SIG-M5 treated with dmso at 0.1 percent for 504 hours (cell line): ENCODE data around the gene MAN1A1.
A peak's percentile ranks its signal among the peaks of the same experiment; 100 is the strongest.

Experiments used
- DNase-seq: peaks from one replicate; lab custom pipeline; 2025; ENCODE audit not compliant: unreplicated experiment; lab: John Stamatoyannopoulos, UW

MAN1A1 gene

DNA sequence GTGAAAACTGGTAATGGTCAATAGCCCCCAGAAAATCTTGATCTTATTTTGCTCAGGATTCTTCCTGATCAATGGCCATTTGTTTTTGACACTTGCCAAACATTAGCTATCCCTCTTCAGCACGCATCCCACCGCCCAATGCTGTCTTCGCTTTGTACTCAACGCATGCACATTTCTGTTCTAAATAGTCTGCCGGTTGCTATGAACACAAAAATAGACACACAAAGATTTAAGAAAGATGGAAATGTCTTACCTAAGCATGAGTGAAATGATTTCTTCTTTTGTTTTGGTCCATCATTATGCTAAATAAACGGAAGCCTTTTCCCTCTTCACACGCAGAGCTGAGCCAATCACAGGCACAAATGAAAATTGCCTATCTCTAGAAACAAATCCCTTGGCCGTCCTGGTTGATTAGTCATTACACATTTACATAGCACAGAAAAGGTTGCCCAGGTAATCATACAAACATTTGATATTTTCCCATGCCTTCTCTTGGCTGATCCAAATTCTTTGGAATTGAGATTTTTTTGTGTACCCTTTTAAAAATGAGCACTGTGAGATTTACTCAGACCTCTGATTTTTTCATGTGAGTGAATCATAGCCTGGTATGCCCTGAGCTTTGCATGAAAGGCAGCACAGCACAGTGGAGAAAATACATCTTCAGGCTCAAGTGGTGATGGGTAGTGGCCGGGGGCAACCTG lies 200.6 kb downstream of the MAN1A1 start:
- DNase-seq: no peak

DNA sequence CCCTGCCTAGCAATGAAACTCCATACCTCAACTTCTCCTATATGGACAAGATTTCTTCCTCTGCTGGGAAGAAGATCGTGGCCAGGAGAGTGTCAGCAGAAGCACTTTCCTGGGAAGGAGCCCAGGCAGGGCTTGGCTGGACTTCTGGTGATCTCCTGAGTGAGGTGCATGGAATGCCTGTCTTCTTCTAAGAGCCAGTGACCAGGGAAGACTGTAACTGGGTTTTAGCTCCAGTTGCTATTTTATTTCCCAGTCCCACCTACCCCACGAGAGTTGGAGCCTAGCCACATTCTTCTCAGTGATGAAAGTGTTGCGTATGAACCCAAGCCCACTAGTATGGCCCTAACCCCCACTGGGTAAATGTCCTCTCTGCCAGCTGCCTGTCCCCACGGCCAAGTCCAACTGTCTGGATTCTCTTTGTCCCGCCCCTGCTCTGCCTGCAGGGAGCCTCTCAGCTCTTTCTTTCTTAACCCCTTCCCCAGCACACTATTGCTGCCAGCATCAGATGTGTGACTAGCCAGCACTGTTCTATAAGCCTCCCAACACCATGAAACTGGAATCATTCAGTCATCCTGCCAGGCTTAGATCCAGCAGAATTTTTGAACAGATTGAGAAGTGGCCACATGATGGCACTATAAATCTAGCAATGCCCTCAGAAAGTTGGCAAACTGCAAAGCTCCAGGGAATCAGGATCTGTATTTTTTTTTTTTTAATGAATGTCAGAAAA lies 201.3 kb downstream of the MAN1A1 start:
- DNase-seq: peak; percentile 50

DNA sequence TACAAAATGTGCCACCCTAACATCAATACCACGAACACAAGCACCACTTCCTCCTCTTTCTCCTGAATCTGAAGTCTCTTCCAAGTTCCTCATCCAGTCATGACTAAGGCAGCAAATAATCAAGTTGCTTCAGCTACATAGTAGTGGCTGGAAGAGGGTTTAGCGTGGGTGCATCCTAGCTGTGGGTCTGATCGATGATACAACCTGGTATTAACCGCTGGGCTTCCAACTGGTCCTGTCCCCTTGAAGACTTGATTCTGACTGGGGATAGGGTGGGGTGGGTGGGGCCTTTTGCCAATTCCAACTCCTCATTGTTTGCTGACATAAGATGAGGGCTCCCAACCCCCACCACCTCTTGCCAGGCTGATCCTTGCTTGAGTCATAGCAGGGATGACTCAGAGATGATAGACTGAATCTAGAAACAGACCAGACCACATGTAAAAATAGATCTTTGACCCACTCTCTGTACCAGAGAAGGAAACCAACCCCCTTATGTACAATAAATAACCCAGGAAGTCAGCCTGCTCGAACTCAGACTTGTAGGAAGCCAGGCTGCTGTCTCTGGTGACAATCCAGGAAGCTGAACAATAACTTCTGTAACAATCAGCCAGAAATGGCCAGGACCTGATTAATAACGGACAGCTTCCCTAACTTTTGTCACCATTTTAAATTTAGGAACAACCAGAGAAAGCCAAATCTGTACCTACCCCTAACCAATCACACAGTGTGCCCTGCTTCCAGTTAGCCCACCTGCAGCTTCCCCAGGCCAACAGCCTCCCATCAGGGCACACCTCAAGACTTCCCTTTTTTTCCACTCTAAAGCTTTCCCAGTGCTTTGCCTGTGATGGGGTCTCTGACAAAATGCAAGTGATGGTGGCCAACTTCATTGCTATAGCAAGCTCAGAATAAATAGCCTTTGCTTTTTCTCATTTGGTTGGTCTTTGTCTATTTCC lies 202.2 kb downstream of the MAN1A1 start:
- peak; percentile 93 for DNase-seq

DNA sequence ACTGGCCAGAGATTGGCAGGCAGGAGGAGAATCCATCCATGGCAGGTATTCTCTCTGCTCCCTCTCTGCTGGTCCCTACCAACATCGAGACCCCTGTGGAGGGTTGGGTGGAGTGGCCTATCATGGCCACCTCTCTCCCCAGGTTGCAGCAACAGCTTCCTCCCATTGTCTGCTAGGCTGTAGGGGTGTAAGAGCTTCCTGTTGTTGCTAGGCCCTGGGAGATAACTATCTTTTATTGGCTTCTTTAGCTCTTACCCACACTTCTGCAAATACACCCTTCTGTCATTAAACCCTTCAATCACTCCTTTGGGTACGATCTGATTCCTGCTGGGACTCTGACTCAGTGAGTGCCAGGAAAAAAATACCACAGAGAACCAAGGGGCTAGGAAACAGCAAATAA lies 204.4 kb downstream of the MAN1A1 start:
- no peak for DNase-seq

DNA sequence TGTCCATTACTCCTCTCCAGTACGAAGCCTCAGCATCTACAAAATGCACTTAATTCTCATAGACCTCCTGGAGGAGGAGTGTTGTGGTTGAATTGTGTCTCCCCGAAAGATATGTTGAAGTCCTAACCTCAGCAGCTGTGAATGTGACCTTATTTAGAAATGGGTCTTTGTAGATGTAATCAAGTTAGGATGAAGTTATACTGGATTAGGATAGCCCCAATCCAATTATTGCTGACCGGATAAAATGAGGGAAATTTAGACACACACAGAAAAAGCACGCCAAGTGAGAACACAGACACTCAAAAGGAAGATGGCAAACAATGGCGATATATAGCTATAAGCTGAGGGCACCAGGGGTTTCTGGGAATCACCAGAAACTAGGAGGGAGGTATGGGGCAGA lies 206.9 kb downstream of the MAN1A1 start:
- no peak for DNase-seq

DNA sequence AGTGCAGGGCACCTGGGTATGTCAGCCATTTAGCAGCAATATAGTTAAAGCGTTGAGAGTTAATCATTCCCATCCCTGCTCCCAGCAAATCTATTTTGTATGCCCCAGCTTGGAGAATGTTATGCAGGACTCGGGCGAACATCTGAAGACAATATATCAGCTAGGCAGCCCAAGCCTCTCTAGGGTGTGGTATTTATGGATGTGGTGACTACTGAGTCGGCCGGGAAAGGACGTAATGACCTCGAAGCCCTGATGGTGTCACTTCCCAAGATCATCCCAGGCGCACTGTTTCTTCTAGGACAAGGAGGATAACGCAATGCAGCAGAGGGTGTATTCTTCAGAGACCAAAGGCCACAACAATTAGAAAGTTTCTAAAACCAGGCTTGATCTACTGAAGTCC lies 207.5 kb downstream of the MAN1A1 start:
- DNase-seq: no peak

DNA sequence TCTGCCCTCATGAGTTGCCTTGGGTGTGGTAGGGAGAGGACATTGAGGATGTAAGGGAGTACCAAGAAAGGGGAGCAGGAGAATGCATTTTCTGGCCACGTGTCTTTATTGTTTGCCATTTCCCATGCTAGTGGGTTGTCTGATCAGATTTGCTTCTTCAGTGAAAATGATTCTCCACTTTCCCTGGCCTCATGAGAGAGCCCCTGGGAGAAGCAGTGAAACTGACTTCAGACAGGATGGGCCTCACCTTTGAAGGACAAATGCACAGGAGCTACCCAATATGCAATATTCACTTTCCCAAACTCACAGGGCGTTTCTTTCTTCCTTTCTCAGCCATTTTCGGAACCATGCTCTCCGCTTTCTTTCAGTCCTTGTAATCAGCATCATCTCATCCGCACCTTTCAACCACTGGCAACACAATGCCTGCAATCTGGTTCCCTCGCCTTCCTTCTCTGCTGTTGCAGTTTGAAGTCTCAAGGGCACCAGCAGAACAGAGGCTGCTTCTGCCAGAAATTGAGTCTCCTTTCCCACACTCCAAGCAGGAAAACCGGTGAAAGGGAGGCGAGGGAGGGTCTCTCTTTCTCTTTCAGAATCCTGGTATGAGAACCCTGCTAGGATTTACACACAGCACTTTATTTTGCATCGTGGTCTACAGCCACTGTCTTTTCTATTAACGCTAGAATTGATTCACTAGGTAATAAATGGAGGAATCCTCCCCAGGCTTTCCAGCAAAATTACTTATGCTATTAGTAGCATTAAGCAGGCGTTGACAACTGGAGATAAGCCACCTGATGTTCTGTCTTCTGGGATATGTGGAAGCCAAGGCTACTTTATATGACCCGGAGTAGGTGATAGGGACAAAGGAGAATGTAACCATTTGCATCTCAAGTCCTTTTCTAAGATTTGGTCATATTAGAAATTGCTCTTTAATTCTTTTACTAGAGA lies 209.1 kb downstream of the MAN1A1 start:
- no peak for DNase-seq

DNA sequence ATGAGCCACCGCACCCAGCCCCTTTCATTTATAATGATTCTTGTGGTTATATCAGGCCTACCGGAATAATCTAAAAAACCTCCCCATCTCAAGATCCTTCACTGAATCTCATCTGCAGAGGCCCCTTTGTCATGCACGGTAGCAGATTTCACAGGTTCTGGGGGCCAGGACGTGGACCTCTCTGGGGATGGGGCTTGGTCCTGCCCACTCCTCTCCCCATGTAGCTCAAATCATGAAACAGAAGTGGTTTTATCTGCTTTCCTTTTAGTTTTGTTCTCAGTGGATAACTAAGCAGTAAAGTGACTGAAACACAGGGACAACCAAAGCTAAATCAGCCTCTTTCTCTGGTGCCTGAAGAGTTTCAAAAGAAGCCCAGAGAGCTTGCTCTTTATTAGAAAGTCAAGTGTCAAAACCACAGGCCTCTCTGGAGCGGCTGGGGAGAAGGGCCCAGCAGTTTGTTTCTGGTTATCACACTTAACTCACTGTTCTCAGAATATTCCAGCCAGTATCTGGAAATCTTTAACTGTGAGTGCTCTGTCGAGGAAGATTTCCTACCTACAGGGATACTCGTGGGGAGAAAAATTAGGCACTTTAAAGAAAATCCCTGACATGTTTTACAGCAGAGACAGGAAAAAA lies 210.5 kb downstream of the MAN1A1 start:
- DNase-seq: no peak

DNA sequence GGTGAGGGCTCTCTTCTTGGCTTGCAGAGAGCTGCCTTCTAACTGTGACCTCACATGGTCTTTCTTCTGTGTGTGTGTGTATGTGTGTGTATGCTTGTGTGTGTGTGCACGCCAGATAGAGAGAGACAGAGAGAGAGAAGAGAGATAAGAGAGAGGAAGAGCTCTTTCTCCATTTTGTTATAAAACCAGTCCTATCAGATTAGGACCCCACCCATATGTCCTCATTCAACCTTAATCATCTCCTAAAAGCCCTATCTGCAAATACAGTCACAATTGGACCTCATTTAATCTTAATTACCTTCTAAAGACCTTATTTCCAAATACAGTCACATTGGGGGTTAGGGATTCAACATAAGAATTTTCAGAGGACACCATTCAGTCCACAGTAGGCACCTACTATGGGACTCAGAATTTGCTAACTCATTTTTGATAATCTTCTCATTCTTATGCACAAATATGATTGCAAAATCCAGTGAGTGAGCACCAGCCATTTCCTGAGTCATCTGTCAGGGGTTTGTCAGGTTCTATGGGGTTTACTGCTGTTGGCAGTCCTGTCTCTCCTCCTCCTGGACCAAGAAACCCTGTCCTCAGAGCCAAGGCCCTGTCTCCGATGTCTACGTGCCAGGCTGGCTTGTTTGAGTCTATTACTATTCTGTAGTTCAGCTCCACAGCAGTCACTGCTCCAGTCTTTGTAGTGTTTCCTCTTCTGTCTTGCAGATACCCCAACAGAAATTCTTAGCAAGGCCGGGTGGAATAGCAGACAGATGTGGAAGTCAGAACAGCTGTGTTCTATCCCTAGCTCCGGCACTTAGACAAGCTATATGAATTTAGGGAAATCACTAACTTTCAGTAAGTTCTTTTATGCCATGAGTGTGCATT lies 212.1 kb downstream of the MAN1A1 start:
- DNase-seq: no peak

DNA sequence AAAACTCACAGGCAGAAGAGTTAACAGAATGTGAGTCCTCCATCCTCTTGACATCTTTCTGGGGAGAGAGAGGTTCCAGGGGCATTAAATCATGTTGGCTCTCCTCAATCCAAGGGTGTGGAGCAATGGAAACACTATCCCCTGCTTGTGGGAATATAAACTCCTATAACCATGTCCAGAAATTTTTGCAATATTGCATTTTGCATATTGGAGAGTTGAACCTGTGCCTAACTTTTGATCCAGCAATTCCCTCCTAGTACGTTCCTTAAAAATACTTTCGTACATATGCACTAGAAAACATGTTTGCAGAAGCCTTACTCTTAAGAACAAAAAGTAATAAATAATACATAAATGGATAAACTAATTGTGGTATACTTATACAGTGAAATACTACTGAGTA lies 214.8 kb downstream of the MAN1A1 start:
- DNase-seq: no peak

DNA sequence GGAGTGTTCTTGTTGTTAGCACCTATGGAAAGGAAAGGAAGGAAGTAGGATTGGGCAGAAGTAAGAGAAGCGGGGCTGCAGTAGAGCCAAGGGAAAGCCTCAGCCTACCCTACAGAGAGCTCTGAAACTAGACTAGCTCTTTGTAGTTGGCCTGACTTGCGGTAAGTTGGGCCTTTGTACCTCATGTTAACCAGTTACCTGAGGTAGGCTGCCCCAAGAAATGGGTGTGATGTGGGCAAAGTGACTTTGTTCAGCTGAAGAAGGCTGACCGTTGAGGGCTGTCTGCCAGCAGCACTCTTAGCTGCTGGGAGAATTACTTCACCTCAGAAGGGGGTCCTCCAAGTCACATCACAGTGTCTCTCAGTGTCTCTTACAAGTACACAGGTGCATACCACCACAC lies 216.2 kb downstream of the MAN1A1 start:
- DNase-seq: no peak

DNA sequence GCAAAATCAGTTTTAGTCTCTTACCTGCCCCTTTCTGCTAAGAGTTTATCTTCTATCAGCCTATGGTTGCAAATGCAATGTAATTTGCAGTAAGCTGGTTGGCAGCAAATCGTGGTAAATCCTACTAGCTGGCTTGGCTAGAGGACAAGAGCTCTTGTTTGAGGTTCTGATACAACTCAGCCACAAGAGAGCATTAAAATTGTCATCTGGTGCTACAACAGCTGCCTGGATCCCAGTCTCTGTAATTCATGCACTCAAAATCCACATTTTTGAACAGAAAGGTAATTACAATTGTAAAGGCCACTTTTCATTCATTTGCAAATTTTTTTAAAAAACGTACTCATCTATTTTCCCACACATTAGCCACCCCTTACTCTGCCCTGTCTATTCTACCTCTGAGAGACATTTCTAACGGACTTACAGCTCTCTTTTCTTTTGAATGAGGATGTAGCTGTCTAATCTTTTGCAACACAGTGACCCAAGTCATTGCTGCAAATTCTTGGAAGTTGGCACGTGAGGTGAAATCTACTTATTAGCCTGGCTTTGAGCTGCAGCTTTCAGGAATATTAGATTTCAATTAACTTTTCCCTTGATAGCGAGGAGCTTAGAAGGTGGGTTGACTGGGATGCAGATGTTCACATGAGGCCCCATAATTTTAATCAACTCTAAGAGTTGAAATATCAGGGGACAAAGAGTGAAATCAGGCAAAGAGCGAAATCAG lies 217.1 kb downstream of the MAN1A1 start:
- no peak for DNase-seq

DNA sequence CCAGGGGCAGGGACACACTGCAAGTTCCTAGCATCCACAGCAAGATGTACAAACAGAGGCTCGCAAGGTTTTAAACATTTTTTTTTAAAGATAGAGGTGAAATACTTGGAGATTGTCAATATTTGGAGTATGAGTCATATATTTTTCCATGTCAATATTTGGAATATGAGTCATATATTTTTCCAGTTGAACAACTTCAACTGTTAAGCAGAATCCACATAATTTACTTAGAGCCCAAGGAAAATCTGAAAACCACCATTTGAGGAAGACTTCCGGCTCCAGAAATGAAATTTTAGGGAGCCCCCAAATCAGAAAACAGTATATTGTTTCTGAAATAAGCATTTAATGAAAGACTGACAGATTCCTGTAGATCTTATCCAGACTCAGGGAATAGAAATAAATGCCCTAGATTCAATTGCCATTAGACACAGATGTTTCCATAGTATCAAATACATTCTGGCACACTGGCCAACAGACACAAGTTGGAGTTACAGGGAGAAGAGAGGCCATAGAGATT lies 219.5 kb downstream of the MAN1A1 start:
- DNase-seq: peak; percentile 15

DNA sequence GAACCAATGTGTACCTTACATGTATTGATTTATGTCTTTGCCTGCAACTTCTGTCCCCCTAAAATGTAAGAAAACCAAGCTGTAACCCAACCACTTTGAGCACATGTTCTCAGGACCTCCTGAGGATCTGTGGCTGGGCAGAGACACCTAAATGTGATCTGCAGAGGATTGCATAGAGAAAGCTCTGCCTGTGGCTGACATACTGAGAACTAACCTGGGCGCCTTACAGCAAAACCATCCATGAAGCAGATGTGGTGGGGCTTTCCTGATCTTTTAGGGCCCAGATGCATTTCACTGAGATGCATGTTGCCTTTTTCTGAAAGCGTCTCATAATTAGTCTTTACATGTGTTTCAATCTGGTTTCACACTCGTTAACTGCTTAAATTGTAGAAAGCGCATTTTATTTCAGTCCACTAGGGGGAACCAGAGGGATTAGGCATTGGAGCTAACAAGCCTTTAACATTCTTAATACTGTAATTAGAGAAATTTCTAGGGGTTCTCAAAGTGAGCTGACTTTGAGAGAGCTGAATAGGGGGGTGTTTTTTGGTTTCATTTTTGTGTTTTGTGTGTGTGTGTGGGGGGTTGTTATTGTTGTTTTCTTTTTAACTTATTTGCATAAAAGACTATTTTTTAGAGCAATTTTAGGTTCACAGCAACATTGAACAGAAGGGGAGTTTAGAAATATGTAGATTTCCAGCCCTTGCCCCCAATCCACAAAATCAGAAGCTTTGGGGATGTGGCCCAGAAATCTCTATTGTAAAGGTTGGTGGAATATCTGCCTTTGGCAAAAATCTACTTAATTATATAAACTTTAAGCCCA lies 220.2 kb downstream of the MAN1A1 start:
- DNase-seq: peak; percentile 56

DNA sequence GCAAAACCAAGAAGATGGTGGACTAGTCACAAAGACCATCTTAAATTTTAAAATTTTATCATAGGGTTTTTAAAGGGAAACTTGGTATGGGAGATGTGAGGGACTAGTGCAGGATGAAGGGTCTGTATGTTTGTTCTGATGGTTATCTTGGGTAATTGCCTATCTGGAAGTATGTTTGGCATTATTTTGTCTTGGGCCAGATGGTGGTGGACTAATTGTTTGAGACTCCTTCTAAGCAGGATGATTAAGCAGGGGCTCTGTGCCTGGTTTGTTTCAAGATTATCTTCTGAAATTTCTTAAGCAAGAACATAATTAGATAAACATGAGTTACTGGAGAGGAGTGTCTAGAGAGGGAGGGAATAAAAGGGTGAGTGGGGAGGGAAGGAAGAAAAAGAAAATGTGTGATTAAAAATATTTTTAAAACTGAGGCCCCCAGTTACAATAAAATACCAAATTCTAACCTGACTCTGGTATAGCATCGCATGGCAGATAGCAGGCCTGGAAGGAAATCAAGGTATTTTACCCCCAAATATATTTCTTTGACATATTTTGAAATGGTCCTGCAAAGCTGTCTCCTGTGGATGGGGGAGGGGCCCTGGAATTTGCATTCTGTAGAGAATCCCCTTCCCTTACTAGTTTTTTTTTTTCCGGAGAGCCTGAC lies 221.2 kb downstream of the MAN1A1 start:
- no peak for DNase-seq

DNA sequence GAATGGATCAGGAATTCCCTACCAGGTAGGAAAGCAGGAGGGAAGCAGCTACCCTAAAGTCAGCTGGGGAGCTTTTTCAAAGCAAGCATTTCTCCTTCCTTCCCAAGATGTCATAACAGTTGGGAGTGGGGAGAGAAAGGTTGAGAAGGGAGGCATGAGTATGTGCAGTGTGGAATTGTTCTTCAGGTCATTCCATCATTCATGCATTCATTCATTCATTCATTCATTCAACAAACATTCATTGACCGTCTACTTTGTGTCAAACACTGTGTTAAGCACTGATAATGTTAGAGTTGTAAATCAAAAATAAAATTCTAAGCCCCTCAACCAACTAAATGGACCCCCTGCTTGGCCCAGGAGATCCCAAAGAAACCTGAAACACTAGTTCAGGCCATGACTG lies 221.9 kb downstream of the MAN1A1 start:
- DNase-seq: no peak
